Activated CD8-positive, alpha-beta memory T cell treated with anti-CD3 and anti-CD28 coated beads for 24 hours (primary cell): ENCODE measurements around the gene FGF12.

Source experiments
- DNase-seq: peaks from one replicate; pipeline ENCODE4 v3.0.0-alpha.2; 2020

The FGF12 gene

DNA sequence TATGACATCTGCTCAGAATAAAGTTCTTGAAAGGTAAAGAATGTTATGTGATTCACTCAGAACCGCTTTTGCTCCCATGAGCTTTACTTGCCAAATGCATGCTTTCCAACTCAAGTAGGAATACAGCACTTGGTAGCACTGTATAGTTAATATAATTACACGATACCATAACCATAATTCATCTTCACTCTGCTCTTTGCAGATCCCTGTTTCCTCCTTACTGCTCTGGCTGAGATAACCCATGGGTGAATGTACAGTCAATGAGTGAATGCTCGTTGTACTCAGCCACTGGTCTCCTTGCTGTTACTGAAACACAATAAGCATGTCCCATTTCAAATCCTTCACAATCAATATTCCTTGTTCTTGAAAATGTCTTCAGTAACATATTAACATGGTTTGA lies 550.0 kb downstream of the FGF12 start:
- no peak for DNase-seq

DNA sequence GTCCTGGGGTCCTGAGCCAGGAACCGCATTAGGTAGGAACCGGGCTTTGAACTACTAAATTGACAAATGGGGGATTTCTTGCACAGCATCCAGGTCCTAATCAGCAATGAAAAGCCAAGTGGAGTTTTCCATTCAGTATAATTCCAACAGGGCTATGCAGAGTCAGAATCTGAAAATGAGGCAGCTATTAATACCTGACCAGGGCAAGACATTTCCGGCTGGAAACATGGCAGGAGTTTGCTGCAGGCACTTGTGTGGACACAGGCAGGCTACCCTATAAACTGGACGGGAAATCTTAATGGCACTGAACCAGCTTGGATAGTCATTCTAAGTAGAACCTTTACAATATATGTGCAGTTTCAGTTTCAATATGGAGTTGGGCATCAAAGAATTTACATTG lies 553.1 kb downstream of the FGF12 start:
- no peak for DNase-seq

DNA sequence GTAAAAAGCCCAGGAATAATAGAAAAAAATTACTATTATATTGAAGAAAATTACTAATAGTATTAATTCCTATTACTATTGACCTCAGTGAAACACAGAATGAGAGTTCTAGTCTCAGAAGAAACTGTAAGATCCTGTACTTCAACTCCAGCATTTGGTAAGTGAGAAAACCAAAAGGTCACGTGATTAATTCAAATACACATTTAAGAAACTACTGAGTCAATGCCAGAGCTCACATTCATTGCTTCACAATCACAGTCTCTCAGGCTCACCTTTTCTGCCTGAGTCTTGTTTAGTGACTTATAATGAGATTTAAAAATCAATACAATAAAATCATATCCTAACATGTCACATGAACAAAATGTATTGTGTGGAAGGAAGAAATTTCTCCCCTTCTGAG lies 556.1 kb downstream of the FGF12 start:
- DNase-seq = no peak

DNA sequence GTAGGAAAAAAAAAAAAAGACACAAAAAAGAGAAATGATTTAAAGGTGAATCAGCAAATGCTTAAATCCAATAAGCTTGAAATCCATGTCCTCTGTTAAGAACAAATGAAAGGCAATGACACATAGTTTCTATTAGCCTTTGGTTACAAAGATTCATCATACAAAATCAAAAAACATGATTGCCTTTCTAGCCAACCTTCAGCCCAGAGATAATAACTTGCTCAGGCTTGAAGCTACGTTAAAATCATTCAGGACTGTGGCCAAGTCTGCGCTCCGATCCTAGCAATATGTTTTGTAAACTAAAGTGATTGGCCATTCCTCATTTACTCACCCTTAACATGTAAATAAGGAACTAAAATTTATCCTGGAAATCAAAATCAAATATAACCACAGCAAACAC lies 556.7 kb downstream of the FGF12 start:
- DNase-seq = no peak

DNA sequence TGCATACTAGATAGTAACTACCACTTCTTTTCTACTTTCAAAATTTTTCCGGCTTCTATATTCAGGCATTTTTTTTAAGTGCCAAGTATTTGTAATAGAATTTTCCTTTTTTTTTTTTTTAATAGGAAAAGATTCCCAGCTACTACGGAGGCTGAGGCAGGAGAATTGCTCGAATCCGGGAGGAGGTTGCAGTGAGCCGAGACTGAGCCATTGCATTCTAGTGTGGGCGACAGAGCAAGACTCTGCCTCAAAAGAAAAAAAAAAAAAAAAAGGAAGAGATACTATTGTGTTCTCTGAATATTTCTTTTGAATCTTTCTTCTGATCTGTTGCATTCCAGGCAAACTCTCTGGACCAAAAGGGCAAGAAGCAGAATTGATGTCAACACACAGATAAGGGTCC lies 557.3 kb downstream of the FGF12 start:
- no peak for DNase-seq

DNA sequence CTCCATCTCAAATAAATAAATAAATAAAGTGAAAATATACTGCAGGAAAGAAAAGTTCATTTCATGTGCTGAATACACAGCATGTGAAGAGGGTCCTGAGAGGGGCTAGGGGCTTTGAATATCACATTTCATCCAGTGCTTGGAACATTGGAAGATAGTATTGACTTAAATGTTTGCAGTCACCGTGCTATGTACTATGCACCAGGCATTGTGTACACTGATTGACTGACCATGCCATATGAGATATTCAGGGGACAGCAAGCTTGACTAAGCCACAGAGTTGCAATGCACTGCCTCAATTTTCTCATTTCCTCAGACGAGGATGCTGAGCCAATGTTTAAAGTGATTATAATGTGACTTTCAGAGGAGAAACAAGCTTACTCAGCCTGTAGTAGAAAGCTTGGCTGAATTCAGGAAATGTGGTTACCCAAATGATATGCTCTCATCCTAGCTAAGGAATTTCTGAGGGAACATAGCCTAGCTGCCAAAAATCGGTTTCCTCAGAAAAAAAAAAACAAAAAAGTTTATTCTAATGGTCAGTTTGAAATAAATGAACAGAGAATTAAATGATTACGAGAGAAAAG lies 557.9 kb downstream of the FGF12 start:
- DNase-seq = no peak

DNA sequence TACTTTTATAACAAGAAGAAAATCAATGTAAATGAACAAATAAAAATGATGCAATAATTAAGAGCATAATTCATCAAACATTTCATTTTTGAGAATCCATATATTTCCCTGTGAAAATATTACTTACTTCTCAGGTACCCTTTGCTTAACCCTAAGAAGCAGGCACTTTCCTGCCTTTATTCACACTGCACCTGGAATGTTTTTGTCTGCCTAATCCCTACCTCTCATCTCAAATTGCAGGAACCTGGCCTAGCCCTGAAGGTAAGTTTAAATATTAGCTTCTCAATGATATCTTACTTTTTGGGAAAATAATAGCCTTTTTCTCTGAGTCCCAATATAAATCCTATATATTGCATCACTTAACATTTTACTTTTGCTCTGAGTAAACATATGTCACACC lies 559.1 kb downstream of the FGF12 start:
- DNase-seq = no peak

DNA sequence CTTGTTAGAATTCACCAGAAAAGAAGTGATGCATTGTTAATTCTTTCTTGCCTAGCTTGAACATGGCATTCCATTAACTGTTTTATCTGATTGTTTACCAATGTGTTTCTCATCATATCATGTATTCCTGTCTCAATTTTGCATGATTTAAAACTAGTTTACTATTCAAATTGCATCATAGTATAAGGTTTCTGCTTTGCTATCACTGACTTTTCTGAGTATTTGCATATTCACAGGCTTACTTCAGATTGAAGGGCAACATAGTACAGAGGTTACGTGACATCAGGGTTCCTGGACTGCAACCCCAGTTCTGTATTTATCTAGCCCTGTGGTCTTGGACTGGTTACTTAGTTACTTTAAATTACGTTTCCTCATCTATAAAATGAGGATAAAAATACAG lies 561.8 kb downstream of the FGF12 start:
- DNase-seq = no peak

DNA sequence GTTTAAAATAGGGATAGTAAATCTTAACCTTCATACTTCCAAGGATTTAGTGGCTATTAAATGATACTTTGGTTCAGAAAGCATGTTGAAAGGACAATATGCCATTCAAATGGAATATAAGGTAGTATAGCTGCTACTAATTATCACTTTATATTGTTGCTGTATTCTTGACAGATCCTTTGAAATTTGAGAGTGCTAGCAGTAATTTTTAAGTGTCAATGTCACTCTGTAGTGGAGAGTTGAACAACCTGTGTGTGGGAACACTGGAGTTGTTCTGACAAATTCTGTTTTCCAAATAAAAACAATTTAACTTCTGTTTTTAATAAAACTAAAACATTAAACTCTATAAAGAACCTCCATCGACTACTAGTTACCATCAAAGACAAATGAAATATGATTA lies 565.7 kb downstream of the FGF12 start:
- DNase-seq = no peak

DNA sequence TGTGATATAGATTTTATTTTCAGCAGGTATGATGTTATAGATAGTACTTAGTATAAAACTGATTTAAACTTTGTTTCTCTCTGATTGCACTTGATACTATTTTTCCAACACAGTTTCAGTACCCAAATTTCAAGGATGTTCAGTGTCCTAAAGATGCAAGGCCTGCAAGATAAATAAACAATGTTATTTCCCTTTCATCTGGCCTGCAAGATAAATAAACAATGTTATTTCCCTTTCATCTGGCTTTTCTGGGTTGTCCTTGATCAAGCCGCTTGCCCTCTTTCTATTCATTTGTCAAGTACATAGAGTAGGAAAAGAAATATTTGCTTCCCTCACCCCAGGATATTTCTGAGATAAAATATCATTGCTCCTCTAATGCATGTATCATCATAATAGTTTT lies 571.0 kb downstream of the FGF12 start:
- no peak for DNase-seq

DNA sequence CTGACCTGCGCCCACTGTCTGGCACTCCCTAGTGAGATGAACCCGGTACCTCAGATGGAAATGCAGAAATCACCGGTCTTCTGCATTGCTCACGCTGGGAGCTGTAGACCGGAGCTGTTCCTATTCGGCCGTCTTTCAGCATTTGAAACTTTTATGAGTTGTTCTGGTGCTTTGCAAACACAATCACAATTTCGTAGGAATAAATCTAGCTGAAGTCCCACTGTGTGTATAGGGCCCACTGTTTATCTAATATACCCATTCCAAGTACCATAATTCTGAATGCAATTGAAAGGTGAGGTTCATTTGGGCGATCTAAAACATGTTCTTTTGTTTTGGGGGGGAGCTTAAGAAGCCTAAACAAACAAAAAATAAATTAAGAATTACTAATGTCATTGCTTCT lies 572.1 kb downstream of the FGF12 start:
- no peak for DNase-seq

DNA sequence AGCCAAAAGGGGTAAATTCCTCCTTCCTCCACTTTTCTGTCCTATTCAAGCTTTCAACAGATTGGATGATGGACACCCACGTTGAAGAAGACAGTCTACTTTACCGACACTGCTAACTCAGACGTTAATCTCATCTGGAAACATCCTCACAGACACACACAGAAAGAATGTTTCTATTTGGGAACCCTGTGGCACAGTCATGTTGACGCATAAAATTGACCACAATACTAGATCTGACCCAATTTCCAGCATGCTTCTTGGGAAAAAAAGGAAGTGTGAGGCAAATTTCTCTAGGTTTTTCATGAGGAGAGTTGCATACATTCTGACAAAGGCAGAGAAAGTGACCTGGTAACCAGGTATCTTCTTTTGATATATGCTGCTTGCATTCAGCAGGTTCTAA lies 594.1 kb downstream of the FGF12 start:
- DNase-seq = no peak

DNA sequence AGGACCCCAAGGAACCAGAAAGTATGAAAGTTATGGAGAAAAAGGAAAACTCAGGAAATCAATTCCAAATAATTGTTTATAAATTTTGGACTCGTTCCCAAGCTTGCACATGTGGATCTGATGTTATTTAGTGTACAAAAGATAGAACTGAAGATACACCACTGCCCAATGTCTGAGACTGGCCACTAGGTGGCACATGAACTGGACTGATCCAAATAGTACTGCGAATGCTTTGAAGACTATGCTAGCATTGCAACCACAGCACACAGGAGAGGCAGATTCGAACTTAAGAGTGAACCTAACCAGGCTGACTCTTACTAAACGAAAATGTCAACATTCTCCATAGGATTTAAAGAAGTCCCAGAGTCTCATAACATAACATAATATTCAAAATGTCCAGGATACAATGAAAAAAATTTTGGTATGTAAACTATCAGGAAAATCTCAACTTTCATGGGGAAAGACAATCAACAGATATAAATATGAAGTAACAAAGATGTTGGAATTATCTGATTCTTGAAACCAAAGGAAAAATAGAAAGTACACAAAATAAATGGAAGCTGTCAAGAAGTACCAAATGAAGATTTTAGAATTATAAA lies 596.7 kb downstream of the FGF12 start:
- no peak for DNase-seq

DNA sequence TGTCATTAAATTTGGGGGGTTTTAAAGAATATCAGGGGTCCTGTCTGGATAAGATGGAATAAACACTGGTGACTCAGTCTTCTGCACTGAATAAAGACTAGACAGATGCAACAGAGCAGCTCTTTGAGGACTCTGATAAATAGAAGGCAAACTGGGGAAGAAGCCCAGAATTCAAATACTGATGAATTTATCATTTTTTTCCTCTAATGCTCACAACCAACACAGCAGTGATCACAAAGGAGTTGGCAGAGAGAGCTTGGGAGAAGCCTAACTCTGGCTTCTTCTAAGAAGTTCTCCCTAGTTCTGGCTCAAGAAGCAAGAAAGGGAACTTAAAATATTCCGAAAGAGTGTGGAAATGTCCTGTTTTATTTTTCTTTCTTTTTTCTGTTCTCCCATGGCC lies 597.8 kb downstream of the FGF12 start:
- DNase-seq = no peak

DNA sequence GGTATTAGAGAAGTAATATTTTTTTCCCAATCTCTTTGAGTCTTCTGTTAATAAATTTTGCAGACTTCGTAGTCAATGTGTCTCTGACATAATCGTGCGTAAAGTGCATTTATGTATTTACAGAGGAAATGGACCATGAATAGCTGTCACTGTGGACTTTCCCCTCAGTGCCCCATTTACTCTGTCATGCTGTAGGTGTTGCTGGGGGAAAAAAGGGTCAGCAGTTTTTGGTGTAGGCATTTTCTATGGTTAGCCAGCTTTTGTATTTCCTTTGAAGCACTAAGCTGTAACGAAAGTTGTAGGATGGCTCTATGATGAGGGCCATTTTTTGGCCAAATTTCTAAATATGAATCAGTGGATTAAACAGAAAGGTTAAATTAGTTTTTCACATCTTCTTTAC lies 598.4 kb downstream of the FGF12 start:
- no peak for DNase-seq

DNA sequence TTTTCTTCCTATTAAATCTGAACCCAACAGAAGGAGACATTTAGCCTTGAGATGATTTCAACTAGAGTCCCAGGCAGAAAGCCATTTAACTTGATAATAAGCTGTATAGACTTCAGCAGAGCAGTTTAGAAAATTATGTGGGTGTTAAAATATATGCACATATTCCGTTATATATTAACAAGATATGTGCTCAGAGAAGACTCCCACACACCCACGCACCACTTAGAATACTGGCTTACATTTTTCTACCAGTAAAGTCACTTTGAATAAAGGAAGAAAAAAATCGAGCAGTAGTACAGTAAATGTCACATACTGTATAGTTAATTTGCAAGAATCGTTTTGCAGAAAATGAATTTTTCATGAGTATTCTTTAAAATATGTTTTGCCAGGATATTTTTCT lies 599.3 kb downstream of the FGF12 start:
- no peak for DNase-seq

DNA sequence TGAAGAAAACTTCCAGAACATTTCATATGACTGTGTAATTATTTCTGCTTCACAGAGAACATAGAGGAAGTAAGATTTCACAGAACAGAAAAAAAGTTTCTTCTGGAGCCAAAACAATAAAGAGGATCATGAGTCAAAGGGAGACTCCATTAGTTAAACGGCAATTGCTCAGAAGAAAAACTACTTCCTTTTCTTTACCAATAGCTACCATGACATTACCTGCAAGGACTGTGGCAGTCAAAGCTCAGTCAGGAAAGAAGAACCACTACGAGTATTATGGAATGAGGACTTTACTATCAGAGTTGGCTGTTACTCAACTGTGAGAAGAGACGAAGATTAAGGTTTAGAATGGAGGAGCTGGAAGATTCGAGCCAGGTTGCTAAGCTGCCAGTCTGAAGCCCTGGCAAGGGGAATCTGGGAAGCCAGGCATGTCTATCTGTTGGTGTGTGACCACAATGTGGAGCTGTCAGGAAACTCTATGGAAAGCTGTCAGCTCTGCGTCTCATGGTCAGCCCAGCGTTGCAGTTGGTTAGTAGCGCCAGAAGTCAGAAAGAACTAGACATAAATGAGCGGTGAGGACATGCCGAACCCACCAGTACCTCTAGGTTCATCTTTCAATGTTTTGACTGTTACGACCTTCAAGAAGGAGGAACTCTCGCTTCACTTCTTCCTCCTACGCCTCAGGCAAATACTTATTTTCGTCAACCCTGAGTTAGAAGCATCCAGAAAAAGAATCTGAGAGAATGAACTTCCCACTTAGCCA lies 604.3 kb downstream of the FGF12 start:
- DNase-seq = no peak

DNA sequence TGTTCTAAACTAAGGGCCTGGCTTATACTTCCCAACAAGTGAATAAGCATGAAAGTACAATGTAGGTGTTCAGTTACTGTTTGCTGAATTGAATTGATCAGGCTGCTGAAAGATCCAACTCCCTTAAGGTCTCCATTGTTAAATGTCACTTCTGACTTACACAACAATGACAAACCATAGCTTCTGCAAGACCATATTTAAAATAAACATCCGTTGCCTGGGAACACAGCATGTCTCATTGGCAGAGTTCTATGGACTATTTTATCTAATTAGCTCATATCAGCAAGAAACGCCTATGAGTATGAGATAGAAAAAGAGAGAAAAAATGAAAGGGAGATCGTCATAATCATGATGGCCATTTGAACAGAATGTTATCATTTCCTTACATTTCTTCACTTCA lies 605.4 kb downstream of the FGF12 start:
- DNase-seq = no peak

DNA sequence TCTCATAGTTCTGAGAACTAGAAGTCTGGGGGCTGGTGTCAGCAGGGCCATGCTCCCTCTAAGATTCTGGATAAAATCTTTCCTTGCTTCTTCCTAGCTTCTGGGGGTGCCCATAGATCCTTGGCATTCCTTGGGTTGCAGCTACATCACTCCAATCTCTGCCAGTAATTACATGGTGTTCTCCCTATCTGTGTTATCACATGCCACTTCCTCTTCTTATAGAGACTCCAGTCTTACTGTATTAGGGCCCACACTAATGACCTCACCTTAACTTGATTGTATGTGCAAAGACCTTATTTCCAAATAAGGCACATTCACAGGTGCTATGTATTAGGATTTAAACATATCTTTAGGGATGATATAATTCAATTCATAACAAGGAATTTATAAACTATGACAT lies 618.5 kb downstream of the FGF12 start:
- no peak for DNase-seq

DNA sequence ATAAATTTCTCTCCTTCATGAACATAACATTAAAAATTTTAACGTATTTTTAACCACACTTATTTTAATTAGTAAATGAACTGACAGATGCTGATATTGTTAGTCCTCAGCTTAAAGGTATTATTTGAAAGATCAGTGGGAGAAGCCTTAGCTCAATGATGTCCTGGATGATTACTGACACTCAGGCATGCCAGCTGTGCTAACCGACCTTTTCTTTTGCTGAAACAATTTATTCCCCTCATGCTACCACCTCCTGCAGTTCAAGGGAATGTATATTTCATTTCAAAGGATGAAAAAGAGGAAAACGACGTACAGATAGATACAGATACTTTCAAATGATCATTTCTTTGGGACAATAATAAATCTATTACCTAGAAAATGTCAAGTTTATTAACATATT lies 620.8 kb downstream of the FGF12 start:
- DNase-seq = no peak

DNA sequence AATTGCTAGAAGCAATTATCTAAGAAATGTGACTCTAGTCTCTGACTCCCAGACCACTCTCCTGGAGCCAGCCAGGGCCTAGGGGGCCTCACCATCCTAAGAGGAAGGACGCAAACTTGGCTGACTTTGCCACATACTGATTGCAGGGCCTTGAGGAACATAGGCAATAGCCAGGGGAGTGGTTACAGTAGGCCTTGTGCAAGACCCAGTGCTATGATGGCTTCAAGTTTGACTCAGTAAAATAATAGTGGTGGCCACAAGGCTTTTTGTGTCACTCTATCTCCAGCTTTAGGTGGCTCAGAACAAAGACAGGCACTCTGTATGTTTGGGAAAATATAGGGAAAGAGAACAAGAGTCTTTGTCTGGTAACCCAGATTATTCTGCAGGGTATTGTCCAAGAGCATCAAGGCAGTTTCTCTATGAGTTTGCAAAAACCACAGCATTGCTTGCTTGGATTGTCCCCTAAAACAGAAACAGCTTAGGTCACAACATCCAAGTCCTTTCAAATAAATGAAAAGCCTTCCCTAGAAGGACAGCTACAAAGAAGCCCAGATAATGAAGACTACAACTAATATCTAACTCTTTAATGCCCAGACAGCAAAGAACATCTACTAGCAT lies 634.8 kb downstream of the FGF12 start:
- no peak for DNase-seq

DNA sequence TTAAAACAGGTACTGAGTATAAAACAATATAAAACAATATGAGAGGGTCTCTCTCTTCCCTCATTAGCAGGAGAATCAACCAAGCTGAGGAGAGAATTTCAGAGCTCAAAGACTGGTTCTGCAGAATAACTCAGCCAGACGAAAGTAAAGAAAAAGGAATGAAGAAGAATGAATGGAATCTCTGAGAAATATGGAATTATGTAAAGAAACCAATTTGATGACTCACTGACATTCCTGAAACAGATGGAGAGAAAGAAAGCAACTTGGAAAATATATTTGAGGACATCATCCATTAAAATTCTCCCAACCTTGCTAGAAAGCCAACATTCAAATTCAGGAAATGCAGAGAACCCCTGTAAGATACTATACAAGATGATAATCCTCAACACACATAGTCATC lies 635.5 kb downstream of the FGF12 start:
- no peak for DNase-seq

DNA sequence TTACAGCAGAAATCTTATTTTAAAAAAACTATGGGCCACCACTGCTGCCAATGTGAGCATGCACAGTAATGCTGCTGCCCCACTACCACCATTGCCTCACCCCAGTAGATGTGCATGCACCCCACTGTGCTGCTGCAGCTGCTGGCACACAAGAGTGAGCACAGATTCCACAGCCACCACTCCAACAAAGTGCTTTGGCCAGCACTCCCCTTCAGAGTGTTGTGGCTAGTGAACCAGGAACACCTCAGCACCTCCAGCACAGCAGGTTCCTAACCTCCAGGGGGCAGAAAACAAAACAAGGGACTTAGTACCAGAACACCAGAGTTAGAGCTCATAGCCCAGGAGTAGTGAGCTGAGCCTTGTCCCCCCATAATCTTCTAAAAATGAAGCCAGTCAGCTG lies 636.8 kb downstream of the FGF12 start:
- DNase-seq = no peak
